IMR-90 (cell line): Measurements from ENCODE around the gene KRT4.

ENCODE experiments used
- POLR2A ChIP-seq: IDR thresholded peaks from 2 replicates; pipeline ENCODE4 v1.6.1; 2012; ENCODE audit warnings: mild to moderate bottlenecking, low read depth, low read length
- TF ChIP-seq, protein P1 (sequence below): conservative IDR thresholded peaks from 2 replicates; pipeline ENCODE4 v1.5.1; 2012; ENCODE audit warnings: mild to moderate bottlenecking, low read depth, low read length, improper control_type of control experiment

GRCh38 chr12:52795694-52796428 is 18.1 kb downstream of the KRT4 start, which contains the start of gene KRT3:
- TF ChIP-seq POLR2A: no peak
- TF ChIP-seq, protein P1, sequence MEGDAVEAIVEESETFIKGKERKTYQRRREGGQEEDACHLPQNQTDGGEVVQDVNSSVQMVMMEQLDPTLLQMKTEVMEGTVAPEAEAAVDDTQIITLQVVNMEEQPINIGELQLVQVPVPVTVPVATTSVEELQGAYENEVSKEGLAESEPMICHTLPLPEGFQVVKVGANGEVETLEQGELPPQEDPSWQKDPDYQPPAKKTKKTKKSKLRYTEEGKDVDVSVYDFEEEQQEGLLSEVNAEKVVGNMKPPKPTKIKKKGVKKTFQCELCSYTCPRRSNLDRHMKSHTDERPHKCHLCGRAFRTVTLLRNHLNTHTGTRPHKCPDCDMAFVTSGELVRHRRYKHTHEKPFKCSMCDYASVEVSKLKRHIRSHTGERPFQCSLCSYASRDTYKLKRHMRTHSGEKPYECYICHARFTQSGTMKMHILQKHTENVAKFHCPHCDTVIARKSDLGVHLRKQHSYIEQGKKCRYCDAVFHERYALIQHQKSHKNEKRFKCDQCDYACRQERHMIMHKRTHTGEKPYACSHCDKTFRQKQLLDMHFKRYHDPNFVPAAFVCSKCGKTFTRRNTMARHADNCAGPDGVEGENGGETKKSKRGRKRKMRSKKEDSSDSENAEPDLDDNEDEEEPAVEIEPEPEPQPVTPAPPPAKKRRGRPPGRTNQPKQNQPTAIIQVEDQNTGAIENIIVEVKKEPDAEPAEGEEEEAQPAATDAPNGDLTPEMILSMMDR: no peak
